WI38 (cell line): ENCODE results near the gene ATG9A.

Source experiments
- H3K4me3 ChIP-seq: 2 replicates; pipeline ENCODE4 v1.5.1; 2011; ENCODE audit warnings: low read depth, mild to moderate bottlenecking, control low read depth, low read length
- CTCF ChIP-seq: IDR thresholded peaks from 2 replicates; pipeline ENCODE4 v1.5.1; 2012; ENCODE audit warnings: low read depth, mild to moderate bottlenecking, control low read depth, low read length

The ATG9A gene

GRCh38 chr2:219169930-219170654 is 59.3 kb downstream of the ATG9A start, which contains the start of gene SLC23A3:
SLC23A3 (minus strand) TSS chr2:219170029; CDS start chr2:219169984, 45 bp downstream.
- no peak within 1 kb of the TSS for H3K4me3 ChIP-seq
- TF ChIP-seq CTCF = no peak
